GM12874 (cell line): ENCODE measurements around the gene MIEF2.

Experiments used
- TF ChIP-seq, protein P1 (sequence below): IDR thresholded peaks from 2 replicates; pipeline ENCODE4 v1.5.1; 2011; ENCODE audit warnings: low read depth, mild to moderate bottlenecking, control low read depth, low read length, moderate library complexity; ENCODE audit not compliant: insufficient read depth

Gene MIEF2

DNA sequence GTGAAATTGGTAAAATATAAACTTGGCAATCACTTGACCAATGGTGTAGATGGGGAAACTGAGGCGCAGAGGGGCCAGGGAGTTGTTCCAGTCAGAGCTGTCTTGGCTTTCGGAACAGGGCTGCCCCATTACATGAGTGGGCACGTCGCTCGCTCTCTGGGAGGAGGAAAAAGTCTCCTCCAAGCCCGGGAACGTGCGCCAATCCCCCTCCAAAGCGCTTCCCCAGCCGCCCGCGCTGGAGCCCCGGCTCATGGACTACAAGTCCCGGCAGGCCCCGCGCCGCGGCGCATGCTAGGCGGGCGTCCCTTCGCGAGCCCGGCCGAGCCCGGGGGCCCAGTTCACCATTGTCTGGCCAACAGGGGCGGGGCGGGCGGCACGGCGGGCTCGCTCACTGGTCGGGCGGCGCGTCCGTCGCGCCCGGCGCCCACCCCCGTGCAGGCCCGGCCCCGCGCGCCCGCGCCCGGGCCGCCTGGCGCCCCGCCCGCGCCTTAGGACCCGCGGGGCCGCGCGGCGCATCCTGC lies 35.3 kb upstream of the MIEF2 start, which contains the start of gene LLGL1:
TSS of gene LLGL1 (plus strand) at position 515 of the 521 bp plus-strand sequence. CDS start 48 bp downstream, outside the sequence.
- TF ChIP-seq, protein P1, sequence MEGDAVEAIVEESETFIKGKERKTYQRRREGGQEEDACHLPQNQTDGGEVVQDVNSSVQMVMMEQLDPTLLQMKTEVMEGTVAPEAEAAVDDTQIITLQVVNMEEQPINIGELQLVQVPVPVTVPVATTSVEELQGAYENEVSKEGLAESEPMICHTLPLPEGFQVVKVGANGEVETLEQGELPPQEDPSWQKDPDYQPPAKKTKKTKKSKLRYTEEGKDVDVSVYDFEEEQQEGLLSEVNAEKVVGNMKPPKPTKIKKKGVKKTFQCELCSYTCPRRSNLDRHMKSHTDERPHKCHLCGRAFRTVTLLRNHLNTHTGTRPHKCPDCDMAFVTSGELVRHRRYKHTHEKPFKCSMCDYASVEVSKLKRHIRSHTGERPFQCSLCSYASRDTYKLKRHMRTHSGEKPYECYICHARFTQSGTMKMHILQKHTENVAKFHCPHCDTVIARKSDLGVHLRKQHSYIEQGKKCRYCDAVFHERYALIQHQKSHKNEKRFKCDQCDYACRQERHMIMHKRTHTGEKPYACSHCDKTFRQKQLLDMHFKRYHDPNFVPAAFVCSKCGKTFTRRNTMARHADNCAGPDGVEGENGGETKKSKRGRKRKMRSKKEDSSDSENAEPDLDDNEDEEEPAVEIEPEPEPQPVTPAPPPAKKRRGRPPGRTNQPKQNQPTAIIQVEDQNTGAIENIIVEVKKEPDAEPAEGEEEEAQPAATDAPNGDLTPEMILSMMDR: no peak

DNA sequence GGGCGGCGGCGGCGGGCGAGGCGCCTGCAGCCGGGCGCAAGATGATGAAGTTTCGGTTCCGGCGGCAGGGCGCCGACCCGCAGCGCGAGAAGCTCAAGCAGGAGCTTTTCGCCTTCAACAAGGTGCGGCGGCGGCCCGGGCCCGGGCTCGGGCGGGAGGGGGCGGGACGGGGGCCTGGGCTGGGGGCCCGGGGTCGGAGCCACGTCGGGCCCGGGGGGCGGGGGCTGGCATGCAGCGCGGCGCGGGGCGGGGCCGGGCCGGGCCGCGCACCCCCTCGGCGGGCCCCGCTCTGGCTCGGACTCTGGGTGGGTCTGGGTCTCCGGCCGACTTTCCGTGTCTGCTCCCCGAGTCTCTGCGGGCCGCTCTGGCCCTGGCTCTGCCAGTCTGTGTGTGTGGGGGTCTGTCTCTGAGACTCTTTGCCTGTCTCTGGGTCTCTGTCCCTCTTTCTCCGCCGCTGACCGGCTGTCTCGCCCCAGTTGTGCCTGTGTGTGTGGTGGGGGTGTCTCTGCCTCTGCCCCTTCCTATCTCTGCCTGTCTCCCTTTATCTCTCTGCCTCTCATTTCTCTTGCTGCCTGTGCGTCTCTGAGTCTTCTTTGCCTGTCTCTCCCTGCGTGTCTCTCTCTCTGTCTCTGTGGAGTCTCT lies 34.7 kb upstream of the MIEF2 start:
- TF ChIP-seq, protein P1: no peak

DNA sequence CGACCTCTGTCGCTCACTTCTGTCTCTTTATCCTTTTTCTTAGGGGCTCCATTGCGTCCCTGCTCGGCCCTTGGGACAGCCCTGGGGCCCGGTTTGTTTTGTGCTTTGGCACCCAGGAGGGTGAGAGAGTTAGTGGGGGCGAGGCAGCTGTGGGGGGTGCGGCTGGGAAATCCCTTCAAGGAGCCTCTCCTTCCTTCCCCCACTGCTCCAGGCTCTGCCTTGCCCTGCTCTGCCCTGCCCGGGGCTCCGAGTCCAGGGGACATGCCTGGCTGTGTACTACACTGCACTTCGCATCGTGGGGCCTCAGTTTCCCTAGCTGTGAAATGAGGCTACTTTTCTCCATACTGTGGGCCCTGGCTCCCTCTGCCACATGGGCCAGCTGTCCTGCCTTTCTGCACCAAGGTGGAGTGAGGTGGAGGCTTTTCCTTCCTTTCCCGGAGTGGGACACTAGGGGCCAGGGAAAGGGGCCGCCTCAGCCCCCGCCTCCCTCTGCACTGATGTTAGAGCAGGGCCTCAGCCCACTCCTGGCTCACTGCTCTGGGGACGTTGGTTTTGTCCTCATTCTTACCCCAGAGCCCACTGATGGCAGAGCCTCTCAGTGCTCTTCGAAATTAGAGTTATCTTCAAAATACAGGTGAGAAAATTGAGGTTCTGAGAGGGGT lies 34.0 kb upstream of the MIEF2 start:
- TF ChIP-seq, protein P1: no peak

DNA sequence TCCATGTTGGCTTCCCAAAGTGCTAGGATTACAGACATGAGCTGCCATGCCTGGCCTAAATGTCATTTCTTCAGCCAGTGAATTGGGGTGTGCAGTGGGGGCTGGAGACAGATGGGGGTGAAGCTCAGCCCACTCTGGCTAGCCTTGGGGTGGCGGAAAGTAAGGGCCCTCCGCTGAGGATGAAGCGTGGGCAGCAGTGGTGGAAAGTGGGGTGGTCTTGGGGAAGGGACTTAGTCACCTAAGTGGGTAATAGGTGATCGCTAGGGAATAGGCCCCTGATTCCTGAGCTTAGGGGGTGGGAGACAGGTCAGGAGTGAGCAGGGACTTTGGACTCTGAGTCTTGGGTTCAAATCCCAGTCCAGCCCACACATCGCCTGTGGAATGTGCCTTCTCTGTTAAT lies 32.8 kb upstream of the MIEF2 start:
- TF ChIP-seq, protein P1: no peak

DNA sequence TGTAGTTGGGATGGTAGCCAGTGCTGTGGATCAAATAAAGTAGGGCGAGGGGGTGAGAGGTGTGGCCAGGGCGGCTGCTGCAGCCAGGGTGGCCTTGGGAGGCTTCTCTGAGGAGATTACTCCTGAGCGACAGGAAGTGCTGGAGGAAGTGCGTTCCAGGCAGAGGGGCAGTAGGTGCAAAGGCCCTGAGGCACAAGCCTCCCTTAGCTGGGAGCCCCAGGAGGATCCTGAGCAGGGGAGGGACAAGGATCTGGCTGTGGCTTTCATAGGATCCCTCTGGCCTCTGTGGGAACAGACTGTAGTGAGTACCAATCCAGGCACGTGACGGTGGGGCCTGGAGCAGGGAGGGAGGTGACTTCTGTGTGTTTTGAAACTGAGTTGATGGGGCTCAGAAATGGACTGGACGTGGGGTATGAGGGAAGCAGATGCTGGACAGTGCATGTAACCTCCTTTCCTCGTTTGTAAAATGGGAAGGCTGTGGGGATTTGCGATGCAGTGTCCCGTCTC lies 32.2 kb upstream of the MIEF2 start:
- TF ChIP-seq, protein P1: no peak

DNA sequence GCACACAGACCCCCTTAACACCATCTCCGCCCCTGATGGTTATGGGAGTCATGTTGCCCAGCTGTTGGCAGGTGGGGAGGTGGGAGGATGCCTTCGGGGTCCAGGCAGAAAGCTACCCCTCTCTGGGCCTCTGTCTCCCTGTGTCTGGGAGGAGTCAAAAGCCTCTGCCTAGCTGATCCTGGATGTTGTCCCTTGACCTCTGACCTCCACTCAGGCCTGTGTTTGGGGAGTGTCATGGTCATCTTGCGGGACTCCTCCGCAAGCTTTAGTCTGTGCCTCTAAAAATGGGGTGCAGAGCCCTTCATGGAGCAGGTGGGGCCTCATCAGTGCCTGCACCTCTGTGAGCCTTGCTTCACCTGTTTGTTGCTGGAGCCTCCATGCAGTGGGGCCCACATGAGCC lies 31.2 kb upstream of the MIEF2 start:
- TF ChIP-seq, protein P1: no peak

DNA sequence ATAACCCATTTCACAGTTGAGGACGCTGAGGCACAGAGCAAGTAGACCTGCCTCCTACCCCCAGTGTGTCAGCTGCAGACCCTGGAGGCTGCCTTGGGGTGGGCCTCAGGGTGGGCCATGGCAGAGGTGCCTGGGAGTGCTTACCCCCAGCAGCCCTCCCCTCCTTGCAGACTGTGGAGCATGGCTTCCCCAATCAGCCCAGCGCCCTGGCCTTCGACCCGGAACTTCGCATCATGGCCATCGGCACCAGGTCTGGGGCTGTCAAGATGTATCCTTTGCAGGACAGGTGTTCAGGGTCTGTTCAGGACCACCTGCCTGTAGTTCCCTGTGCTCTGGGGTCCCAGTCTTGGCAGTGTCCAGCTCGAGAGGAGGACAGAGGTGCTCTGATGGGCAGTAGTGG lies 30.7 kb upstream of the MIEF2 start:
- TF ChIP-seq, protein P1: no peak
